HEK293 (cell line): ENCODE data around the gene SMURF2.

Source experiments
- IKZF3 ChIP-seq: fragments of 450-650 bp; IDR thresholded peaks from 2 replicates; pipeline ENCODE4 v1.5.0; 2018; ENCODE audit warnings: missing biosample characterization, mild to moderate bottlenecking, missing genetic modification characterization, moderate library complexity
- ZNF274 ChIP-seq, 2 experiments: fragments of 200-500 bp in 1 of 2; fragments of 450-650 bp in 1 of 2; sonication (Bioruptor generic) in 1 of 2; formaldehyde crosslinking in 1 of 2; IDR thresholded peaks; 2 replicates each; pipeline versions ENCODE4 v1.5.1 to v1.6.1; 2014 to 2016; ENCODE audit warnings: borderline replicate concordance in 1 of 2, inconsistent platforms in 1 of 2, low read length in 1 of 2, missing biosample characterization in 1 of 2, missing genetic modification characterization in 1 of 2
- ZNF335 ChIP-seq: fragments of 450-650 bp; formaldehyde crosslinking; conservative IDR thresholded peaks from 2 replicates; pipeline ENCODE4 v1.5.1; 2016; ENCODE audit warnings: missing biosample characterization, missing genetic modification characterization
- ZNF473 ChIP-seq: fragments of 450-650 bp; formaldehyde crosslinking; IDR thresholded peaks from 2 replicates; pipeline ENCODE4 v1.5.1; 2017; ENCODE audit warnings: missing biosample characterization, missing genetic modification characterization
- ZNF549 ChIP-seq: fragments of 450-650 bp; IDR thresholded peaks from 2 replicates; pipeline ENCODE4 v1.5.1; 2018; ENCODE audit warnings: missing biosample characterization, missing genetic modification characterization, mild to moderate bottlenecking, inconsistent platforms, moderate library complexity
- ZNF585B ChIP-seq: fragments of 450-650 bp; formaldehyde crosslinking; IDR thresholded peaks from 2 replicates; pipeline ENCODE4 v1.5.1; 2016; ENCODE audit warnings: missing biosample characterization, missing genetic modification characterization
- ZNF785 ChIP-seq: fragments of 450-650 bp; formaldehyde crosslinking; IDR thresholded peaks from 2 replicates; pipeline ENCODE4 v1.5.1; 2016; ENCODE audit warnings: missing biosample characterization, missing genetic modification characterization
- TF ChIP-seq, protein P1 (sequence below): fragments of 450-650 bp; formaldehyde crosslinking; IDR thresholded peaks from 2 replicates; pipeline ENCODE4 v1.5.1; 2016; ENCODE audit warnings: missing biosample characterization, missing genetic modification characterization

DNA sequence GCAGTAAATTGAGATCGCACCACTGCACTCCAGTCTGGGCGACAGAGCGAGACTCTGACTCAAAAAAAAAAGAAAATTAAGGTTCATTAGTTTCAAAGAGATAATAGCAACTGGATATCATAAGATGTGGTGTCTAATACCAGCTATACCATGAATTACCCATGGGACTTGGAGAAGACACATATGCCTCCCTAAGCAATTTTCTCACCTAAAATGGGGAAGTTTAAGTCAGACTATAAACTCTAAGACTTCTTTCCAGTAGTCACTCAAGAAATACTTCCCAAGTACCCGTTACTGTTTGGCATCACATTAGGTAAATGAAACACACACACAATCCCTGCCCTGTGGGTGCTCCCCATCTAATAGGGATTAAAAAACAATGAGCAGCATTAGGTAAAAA lies 22.6 kb downstream of the SMURF2 start:
- TF ChIP-seq, protein P1, sequence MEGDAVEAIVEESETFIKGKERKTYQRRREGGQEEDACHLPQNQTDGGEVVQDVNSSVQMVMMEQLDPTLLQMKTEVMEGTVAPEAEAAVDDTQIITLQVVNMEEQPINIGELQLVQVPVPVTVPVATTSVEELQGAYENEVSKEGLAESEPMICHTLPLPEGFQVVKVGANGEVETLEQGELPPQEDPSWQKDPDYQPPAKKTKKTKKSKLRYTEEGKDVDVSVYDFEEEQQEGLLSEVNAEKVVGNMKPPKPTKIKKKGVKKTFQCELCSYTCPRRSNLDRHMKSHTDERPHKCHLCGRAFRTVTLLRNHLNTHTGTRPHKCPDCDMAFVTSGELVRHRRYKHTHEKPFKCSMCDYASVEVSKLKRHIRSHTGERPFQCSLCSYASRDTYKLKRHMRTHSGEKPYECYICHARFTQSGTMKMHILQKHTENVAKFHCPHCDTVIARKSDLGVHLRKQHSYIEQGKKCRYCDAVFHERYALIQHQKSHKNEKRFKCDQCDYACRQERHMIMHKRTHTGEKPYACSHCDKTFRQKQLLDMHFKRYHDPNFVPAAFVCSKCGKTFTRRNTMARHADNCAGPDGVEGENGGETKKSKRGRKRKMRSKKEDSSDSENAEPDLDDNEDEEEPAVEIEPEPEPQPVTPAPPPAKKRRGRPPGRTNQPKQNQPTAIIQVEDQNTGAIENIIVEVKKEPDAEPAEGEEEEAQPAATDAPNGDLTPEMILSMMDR (tag by site-specific recombination): no peak
- TF ChIP-seq ZNF335 (tag by site-specific recombination) (no peak), ZNF549 (no peak), ZNF585B (tag by site-specific recombination) (no peak), IKZF3 (no peak), ZNF274 (IDR thresholded peaks at IDR 0.05; ENCODE audit: low read length) (no peak), ZNF274 (tag by site-specific recombination; IDR thresholded peaks at IDR 0.05; ENCODE audit: borderline replicate concordance) (no peak), ZNF785 (tag by site-specific recombination) (no peak), ZNF473 (tag by site-specific recombination) (no peak)
